HL-60 (cell line): ENCODE results near the gene RSBN1.

Source experiments
- CTCF ChIP-seq: IDR thresholded peaks from one replicate; pipeline ENCODE4 v1.5.1; 2011; ENCODE audit warnings: low read length, control low read depth, inconsistent platforms; ENCODE audit not compliant: insufficient read depth
- GABPA ChIP-seq: IDR thresholded peaks from 2 replicates; pipeline ENCODE4 v1.6.1; 2012; ENCODE audit warnings: low read depth
- POLR2AphosphoS5 ChIP-seq: IDR thresholded peaks from 2 replicates; pipeline ENCODE4 v1.6.1; 2012; ENCODE audit warnings: low read depth

DNA sequence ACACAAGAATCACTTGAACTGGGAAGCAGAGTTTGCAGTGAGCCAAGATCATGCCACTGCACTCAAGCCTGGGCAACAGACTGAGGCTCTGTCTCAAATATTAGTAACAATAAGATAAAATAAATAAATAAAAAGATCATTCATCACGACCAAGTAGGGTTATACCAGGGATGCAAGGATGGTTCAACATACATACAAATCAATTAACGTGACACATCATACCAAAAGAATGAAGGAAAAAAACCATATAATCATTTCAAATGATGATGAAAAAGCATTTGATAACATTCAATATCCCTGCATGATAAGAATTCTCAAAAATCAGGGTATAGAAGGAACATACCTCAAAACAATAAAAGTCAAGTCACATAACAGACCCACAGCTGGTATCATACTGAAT is 91.3 kb downstream of the RSBN1 start:
- TF ChIP-seq CTCF (no peak), GABPA (no peak), POLR2AphosphoS5 (no peak)
